ENCODE data around the gene S100B. TPM values are rescaled to one million over a fixed set of nuclear protein-coding genes. Genes with fewer than 3 reads are reported as not detected.
A peak's percentile ranks its signal among the peaks of the same experiment; 100 is the strongest.

S100B gene
- total RNA-seq, 1 donor from 2014 or later: 2.8 TPM

DNA sequence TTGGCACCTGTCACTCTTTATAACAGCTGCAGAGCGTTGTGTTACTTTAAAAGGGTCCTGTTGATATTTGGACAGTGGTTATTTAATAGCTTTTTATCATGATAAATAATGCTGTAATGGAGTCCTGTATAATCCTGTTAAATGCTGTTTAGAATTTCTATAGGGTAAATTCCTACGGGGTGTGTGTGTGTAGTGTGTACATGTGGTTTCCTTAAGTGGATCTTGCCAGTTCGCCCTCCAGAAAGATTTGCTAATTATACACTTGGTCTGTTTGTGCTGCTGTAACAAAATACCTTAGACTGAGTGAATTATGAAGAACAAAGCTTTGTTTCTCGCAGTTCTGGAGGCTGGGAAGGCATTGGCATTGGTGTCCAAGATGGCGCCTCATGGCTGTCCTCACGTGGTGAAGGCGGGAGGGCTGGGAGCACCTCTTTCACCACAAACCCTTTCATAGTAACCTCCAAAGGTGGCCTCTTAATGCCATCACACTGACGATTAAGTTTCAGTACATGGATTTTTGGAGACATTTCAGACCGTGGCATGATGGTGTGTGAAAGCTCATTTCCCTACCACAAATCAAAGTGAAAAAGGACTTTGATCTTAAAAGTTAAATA, 41.8 kb upstream of the S100B start:
- Histone ChIP-seq H3K4me1 (peaks cover 20% of the 10 kb centered on the region), H3K9me3 (replicated peaks) (no peaks in the 10 kb centered on the region), H3K36me3 (peaks cover 89% of the 10 kb centered on the region), H3K27ac (replicated peaks) (no peak overlapping the region), H3K4me3 (no peak overlapping the region), H3K27me3 (ENCODE audit: low read depth) (no peaks in the 10 kb centered on the region)
- intact Hi-C loops (cut with micrococcal nuclease): no loop called here
- TF ChIP-seq, protein P1, sequence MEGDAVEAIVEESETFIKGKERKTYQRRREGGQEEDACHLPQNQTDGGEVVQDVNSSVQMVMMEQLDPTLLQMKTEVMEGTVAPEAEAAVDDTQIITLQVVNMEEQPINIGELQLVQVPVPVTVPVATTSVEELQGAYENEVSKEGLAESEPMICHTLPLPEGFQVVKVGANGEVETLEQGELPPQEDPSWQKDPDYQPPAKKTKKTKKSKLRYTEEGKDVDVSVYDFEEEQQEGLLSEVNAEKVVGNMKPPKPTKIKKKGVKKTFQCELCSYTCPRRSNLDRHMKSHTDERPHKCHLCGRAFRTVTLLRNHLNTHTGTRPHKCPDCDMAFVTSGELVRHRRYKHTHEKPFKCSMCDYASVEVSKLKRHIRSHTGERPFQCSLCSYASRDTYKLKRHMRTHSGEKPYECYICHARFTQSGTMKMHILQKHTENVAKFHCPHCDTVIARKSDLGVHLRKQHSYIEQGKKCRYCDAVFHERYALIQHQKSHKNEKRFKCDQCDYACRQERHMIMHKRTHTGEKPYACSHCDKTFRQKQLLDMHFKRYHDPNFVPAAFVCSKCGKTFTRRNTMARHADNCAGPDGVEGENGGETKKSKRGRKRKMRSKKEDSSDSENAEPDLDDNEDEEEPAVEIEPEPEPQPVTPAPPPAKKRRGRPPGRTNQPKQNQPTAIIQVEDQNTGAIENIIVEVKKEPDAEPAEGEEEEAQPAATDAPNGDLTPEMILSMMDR (IDR thresholded peaks at IDR 0.05; ENCODE audit: borderline replicate concordance): no peak
- no peak for DNase-seq

DNA sequence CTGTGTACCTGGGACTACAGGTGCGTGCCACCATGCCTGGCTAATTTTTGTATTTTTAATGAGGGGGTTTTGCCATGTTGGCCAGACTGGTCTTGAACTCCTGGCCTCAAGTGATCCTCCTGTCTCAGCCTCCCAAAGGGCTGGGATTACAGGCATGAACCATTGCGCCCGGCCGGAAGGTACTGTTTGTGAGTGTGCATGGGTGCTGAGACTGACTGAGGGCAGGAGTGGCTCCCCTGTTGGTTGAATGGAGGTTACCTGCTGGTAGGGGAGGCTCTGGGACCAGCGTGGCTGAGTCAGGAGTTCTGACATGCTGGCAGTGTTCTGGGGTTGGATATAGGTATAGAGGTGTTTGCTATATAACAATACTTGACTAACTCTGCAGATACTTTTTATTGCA, 41.0 kb upstream of the S100B start:
- H3K4me3 ChIP-seq: no peak overlapping the region
- H3K4me1 ChIP-seq: peaks cover 20% of the 10 kb centered on the region
- no peaks in the 10 kb centered on the region for H3K27me3 ChIP-seq (ENCODE audit: low read depth)
- DNase-seq: no peak
- intact Hi-C loops (cut with micrococcal nuclease): no loop called here
- no peaks in the 10 kb centered on the region for H3K9me3 ChIP-seq (replicated peaks)
- H3K27ac ChIP-seq (replicated peaks): no peak overlapping the region
- peaks cover 88% of the 10 kb centered on the region for H3K36me3 ChIP-seq
- TF ChIP-seq, protein P1 (IDR thresholded peaks at IDR 0.05; ENCODE audit: borderline replicate concordance): no peak

DNA sequence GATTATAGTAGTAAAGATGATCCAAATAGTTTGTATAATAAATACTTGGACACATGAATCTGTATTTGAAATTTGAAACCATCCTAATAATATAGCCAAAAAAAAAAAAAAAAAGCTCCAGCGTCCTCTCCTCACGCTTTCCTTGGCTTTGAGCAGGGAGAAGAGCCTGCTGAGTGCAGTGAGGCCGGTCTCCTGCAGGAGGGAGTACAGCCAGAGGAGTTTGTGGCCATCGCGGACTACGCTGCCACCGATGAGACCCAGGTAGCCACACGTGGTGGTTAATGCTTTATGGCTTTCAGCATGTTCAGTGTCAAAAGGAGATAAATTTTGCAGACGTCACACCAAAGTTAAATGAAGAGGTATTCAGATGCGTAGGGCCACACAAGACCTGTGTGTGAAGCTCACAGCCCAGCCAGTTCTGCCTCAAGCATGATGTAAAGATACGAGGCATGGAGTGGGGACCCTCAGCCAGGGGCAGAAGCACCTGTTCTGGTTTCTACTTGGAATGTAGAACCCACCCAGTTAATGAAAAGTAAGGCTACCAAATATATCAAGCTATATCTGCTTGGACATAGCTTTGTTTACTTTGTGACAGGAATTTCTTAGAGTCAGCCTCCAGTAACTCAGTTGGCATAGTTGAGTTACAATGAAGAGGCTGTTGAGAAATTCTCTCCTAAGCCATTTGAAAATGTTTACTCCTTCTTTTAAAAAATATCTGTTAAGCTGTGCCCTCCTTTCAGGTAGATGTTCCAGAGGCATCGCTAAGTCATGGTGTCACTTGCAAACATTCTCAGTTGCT, 38.7 kb upstream of the S100B start:
- no peaks in the 10 kb centered on the region for H3K9me3 ChIP-seq (replicated peaks)
- H3K4me1 ChIP-seq: peaks cover 25% of the 10 kb centered on the region
- TF ChIP-seq, protein P1 (IDR thresholded peaks at IDR 0.05; ENCODE audit: borderline replicate concordance): no peak
- intact Hi-C loops (cut with micrococcal nuclease): no loop called here
- H3K27me3 ChIP-seq (ENCODE audit: low read depth): no peaks in the 10 kb centered on the region
- H3K36me3 ChIP-seq: peaks cover 66% of the 10 kb centered on the region
- no peak overlapping the region for H3K27ac ChIP-seq (replicated peaks)
- no peak for DNase-seq
- no peak overlapping the region for H3K4me3 ChIP-seq

DNA sequence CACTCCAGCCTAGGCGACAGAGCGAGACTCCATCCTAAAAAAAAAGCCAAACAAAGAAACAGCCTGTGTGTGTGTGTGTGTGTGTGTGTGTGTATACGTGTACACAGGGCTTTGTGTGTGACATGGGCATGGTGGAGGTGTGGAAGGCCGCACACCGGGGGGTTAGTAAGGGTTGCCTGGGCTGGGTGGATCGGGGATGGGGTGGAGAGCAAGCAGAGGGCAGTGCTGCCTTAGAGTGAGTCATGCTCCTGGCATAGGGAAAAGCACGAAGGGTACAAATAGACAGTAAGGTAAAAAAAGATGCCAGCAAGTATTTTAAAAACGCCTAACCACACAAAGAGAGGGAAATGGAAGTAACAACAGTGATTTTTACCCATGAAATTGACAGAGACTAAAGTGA, 36.8 kb upstream of the S100B start:
- no peak overlapping the region for H3K4me3 ChIP-seq
- H3K4me1 ChIP-seq: peaks cover 43% of the 10 kb centered on the region
- H3K27ac ChIP-seq (replicated peaks): no peak overlapping the region
- TF ChIP-seq, protein P1 (IDR thresholded peaks at IDR 0.05; ENCODE audit: borderline replicate concordance): no peak
- intact Hi-C loops (cut with micrococcal nuclease): no loop called here
- no peaks in the 10 kb centered on the region for H3K27me3 ChIP-seq (ENCODE audit: low read depth)
- no peaks in the 10 kb centered on the region for H3K9me3 ChIP-seq (replicated peaks)
- DNase-seq: no peak
- peaks cover 47% of the 10 kb centered on the region for H3K36me3 ChIP-seq

DNA sequence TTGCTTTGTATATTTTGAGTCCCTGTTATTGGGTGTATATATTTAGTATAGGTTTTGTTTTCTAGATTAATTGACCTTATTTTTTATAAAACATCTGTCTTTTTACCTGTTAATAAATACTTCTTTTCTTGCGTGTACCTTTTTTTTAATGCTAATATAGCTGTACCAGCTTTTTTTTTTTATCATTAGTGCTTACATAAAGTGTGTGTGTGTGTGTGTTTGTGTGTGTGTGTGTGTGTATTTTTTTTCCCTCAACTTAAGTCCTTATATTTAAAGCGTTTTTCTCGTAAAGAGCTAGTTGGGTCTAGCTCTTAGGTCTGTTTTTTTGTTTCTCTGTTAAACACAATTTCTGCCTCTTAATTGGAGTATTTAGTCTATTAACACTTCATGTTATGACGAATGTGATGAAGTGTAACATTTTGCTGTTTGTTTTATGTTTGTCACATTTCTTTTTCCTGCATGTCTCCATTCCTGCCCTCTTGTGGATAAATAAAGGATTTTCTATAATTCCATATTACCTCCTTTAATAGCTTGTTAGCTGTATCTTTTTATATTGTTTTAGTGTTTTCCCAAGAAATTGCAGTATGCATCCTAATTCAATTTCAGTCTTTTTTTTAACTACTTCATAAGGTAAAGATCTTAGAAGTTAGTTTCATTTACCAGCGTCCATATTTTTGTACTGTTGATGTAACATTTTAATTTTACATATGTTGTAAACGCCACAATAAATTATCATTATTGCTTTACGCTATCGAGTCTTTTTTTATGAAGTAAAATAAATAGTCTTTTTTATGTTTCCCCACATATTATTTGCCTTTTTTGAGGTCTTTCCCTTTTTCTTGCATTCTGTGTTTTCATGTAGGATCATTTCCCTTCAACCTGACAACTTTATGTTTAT, 34.9 kb upstream of the S100B start:
- Histone ChIP-seq H3K9me3 (replicated peaks) (no peaks in the 10 kb centered on the region), H3K36me3 (peaks cover 28% of the 10 kb centered on the region), H3K4me3 (no peak overlapping the region), H3K27ac (replicated peaks) (no peak overlapping the region), H3K4me1 (peaks cover 60% of the 10 kb centered on the region), H3K27me3 (ENCODE audit: low read depth) (no peaks in the 10 kb centered on the region)
- DNase-seq: no peak
- TF ChIP-seq, protein P1 (IDR thresholded peaks at IDR 0.05; ENCODE audit: borderline replicate concordance): peak; percentile 53
- intact Hi-C loops (cut with micrococcal nuclease): no loop called here

Measured in left ventricle myocardium inferior (tissue), 1 donor.